HUDEP-2 (cell line): ENCODE results near the gene TBC1D3K.
"Not testable (repeated sequence)": the region's sequence is repeated elsewhere in the genome, so short reads cannot be mapped to it uniquely, and the experiment has no call there.

Experiments used
- DNase-seq, 76 experiments: peaks; one replicate each; lab custom pipeline; 2025; ENCODE audit not compliant: unreplicated experiment in 76 of 76; lab: John Stamatoyannopoulos, UW

TBC1D3K gene

DNA sequence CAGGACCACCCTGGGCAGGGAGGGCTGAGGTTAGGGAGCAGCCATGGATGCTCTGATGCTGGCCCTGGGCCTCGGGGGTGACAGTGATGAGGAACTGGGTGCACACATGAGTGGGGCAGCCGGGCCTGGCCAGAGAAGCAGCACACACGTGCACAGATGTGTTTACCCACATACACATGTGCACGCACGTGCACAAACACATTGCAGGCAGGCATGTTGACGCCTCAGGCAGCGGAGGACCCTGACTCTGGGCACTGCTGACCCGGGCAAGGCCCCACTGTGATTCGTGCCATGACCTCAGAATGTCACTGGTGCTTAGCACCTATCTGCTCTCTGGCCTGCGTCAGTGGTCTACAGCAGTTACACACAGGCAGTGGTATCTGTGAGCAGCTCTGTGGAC is at the start of gene TBC1D3K:
Gene TBC1D3K (plus strand): TSS at position 301 of the 400 bp plus-strand sequence. CDS start 1,585 bp downstream, outside the sequence.
- DNase-seq = not testable (repeated sequence)

DNA sequence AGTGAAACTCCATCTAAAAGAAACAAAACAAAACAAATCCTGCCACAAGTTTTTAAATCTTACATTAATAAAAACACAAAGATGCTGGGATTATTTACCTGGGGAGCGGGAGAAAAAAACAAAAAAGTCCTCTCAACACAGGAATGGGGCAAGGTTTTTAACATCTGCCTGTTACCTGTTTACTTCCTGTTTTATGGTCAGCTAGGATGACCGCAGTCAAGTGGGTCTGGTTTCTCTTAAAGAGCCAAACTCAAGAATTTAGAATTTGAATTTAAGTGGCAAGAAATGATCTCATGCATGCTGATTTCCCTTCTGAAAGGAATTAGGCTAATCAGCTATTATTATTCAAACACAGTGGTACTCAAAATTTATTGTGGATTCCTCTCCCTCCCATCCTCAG is 39.7 kb upstream of the TBC1D3K start:
- no peak for DNase-seq

DNA sequence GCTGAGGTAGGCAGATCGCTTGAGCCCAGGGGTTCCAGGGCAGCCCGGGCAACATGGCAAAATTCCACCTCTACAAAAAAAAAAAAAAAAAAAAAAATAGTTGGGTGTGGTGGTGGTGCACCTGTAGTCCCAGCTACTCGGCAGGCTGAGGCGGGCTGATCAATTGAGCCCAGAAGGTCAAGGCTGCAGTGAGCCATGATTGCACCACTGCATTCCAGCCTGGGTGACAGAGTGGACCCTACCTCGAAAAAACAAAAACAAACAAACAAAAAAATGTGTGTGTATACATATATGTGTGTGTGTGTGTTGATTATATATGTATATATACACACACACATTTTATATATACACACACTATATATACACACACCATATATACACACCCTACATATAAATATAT is 39.1 kb upstream of the TBC1D3K start:
- DNase-seq = no peak

DNA sequence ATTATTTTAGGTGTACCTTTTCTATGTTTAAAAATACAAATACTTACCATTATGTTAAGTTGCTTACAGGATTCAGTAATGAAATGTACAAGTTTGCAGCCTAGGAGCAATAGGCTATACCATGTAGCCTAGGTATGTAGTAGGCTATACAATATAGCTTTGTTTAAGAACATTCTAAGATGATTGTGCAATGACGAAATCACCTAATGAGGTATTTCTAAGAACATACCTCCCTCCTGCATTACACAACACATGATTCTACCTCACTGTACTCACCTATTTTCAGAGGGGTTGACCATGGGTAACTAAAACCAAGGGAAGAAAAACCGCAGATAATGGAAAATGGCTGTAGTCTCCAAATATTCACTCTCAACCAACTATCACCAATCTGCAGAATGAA is 35.3 kb upstream of the TBC1D3K start:
- no peak for DNase-seq

DNA sequence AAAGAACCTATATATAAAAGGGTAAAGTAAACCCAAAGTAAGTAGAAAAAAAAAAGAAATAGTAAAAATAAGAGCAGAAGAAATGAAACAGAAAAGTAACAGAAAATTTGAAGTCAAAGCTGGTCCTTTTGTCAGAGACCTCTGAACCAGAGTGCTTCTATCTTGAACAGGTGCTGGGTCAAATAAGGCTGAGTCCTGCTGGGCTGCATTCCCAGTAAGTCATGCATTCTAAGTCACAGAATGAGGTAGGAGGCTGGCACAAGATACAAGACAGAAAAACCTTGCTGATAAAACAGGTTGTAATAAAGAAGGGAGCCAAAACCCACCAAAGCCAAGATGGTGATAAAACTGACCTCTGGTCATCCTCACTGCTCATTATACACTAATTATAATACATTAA is 27.3 kb upstream of the TBC1D3K start:
- DNase-seq = not testable (repeated sequence)
